IPS-18c (cell line): ENCODE measurements around the gene RASGRP2.
A peak's percentile ranks its signal among the peaks of the same experiment; 100 is the strongest.

Experiments used
- H3K4me3 ChIP-seq: 2 replicates; pipeline ENCODE4 v1.7.0; 2013; ENCODE audit warnings: low read depth, mild to moderate bottlenecking, low read length, moderate library complexity; ENCODE audit not compliant: insufficient read depth
- H3K9me3 ChIP-seq: one replicate; pipeline ENCODE4 v1.6.1; 2013; ENCODE audit warnings: mild to moderate bottlenecking, low read length, moderate library complexity; ENCODE audit not compliant: control insufficient read depth, insufficient read depth

Gene RASGRP2

DNA sequence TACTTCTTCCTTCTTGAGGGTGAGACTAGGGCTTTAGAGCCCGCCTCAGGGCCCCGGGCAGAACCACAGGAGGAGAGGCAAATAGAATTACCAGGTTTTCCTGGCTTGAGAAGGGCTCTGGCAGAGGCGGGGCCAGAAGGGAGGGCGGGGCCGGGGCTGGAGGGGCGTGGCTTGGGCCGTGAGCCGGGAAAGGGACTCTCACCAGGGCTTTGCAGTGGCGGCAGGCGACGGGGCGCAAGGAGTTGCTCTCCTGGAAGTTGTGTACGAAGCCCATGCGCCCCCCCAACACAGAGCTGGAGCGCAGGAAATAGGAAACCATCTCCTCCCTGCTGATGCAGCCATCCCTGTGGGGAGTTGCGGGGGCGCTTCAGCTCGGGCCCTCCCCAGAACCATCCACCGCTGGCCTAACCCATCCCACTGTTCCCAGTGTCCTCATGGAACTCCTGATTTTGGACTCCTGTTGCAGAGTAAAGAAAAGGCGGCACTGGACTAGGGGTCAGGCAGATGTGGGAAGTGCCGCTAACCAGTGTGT is 14.0 kb downstream of the RASGRP2 start:
- Histone ChIP-seq H3K4me3 (peak overlapping the region; percentile 28), H3K9me3 (no peaks in the 10 kb centered on the region)

DNA sequence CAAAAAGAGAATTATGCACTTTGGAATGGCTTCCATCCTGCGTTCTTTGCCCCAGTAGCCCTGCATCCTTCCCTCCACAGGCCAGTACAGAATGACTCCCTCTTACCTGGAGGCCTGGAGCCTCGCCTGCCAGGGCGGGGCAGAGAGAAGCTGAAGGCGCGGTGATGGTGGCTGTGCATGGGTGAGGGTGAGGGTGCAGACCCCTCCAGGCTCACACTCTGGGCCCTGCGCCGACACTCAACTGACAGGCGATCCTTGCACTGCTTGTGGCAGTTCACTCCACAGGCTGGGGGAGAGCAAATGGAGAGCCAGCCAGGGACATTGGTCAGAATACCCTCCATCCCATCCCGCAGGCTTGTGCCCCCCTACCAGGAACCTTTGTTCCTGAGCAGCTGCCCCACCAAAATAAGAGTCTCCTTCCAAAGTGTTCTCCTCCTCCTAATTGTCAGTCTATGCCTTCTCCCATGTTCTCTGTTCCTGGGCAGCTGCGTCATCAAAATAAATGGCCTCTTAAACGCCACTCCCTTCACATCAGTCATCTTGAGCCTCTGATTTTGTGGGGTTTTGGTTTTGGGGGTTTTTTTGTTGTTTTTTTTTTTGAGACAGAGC is 15.1 kb downstream of the RASGRP2 start:
- Histone ChIP-seq H3K9me3 (no peaks in the 10 kb centered on the region), H3K4me3 (no peak overlapping the region)

DNA sequence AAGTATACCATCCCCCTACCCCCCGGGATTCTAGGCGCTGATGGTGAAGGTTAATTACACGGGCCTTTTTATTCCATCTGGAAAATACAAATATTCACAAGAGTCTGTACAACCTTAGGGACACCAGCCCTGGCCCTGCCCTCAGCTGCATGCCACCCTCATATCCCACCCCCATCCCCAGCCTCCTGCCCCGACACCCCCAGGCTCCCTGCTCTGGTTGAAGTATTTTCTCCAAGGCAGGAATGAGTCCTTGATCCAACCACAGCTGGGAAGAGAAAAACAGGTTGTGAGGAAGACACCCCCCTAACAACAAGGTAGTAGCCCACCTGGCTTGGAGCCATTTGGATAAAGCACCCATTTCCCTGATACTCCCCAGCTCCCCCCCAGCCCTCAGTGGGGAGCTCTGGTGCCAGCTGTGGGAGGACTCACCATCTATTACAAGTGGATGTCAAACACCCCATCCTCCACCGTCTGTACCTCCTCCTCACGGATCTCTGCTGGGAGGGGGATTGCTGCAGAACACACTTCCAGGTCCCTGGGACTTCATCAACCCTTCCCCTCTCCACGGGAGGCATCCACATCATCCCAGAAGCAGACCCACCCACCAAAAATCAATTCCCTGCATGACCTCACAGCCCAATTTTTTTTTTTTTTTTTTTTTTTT is 16.9 kb downstream of the RASGRP2 start:
- H3K9me3 ChIP-seq, result no peaks in the 10 kb centered on the region
- no peak overlapping the region for H3K4me3 ChIP-seq

DNA sequence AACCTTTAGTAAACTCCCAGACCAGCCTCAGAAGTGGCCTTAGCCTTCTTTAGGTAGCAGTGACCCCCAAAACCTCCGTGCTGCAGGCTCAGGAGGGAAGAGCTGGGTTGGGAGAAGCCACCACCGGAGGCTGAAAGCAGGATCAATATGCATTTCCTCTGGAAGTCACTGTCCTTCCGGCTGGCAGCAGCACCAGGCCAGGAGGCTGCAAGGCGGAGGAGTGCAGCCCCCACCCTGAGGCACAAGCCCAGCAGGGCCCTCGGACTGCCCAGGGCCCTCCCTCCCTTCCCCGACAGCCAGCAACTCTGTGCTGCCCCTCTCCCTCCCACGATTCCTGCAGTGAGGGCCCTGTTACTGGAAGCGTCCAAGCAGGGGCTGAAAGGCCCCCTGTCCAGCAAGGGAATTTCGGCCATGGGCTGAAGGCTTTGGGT is 17.7 kb downstream of the RASGRP2 start:
- H3K4me3 ChIP-seq, result peak overlapping the region; percentile 9; the same call in 1 of the 2 replicates
- H3K9me3 ChIP-seq, result no peaks in the 10 kb centered on the region

DNA sequence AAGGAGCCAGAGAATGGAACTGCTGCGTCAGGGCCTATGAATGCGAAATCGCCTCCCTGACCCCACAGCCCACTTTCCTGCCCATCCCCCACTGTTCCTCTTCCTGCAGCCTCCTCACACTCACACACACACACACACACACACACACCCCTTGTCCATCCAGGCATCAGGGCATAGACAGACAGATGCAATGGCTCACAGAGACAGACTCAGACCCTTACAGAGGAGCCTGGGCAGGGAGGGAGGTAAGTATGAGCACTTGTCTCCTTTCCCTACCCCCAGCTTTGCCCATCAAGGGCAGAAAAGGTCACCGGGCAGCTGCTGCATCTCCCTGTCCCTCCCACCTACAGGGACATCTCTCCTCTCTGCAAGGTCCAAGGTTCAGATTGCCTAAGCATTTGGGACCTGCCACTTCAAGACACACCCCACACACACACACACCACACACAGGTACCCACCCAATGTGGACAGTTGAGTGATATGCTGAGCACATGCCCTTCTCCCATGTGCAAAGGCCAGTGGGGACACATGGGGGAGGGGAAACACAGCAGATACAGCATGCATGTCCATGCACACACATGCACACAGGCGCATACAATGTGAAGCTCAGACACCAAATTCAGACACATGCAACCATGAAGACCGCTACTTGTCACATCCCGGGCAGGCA is 18.9 kb downstream of the RASGRP2 start:
- Histone ChIP-seq H3K9me3 (no peaks in the 10 kb centered on the region), H3K4me3 (peak overlapping the region; percentile 9; the same call in 1 of the 2 replicates)

DNA sequence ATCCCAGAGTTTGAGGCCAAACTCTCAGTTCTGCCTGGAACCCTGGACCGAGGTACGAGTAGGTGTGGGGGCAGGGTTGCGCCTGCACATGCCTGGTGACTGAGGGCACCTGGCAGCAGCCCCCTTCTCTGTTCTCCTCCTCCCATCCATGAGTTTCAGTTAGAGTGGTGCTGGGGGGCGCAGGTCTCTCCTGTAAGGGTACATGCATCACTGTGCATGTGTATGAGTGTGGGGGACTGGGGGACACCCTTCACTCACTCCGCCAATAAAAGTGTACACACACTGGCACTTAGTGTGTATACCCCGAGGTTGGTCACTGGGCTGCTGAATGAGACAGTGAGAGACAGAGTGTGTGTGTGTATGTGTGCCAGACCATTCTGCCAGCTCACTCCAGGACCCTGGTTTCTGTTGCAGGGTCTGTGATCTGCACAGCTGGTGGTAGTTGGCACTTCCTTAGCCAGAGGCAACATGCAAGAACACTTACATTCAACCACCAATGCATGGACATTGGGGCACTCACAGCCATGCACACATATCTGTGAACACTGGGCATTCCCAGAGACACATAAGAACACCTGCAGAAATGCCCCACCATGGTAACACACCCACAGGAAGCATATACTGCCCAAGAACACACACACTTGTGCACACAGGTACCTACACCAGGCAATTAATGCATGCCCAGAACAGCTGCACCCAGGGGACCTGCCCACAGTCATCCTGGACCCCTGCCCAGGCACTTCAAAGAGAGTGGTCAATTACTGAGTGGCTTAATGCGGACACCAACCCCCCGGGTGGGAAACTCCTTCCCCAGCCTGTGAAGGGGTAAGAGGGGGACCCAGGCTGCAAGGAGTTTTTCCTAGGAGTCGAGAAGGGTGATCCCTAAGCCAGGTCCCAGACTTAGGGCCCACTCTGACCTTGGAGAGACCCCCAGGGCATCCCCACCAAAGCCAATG is 19.8 kb downstream of the RASGRP2 start:
- Histone ChIP-seq H3K9me3 (no peaks in the 10 kb centered on the region), H3K4me3 (no peak overlapping the region)

DNA sequence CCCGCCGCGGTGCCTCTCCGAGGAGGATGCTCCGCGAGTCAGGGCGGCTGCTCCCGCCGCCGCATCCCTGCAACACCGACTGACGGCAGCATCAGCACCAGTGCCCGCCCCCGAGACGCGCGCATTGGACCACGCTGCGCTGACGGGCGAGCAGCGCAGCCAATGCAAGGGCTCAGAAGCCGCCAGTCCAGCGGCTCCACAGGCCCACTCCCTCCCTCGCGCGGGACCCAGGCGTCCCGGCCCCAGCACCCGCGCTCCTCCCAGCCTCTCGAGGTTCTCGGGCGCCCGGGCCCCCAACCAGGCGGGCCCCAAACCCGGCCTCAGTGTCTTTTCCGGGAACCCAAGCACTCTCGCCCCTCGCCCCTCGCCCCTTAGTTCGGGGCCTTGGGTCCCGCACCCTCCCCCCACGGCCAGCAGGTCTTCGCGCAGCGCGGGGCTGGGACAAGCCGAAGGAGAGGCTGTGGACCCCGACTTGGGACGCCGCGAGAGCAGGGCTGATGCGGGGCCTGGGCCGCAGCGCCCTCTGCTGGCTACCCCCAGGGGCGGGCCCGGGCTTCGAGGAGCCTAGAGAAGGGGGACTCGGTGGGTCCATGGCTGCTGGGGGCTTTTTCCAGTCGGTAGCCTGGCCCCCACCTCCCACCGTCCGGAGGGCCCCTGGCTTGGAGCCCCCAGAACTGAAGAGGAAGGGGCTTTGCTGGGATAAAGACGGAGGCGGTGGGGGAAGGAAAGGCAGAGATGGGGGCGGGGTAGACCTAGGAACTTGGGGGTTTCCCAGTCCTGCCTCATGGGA is 20.6 kb downstream of the RASGRP2 start, which contains the start of gene NRXN2:
Gene NRXN2 (minus strand): TSS at position 81 of the 790 bp plus-strand sequence. CDS start 9,498 bp downstream, outside the sequence.
- Histone ChIP-seq H3K4me3 (peak within 1 kb of the TSS; percentile 86), H3K9me3 (no peaks in the 10 kb centered on the region)

DNA sequence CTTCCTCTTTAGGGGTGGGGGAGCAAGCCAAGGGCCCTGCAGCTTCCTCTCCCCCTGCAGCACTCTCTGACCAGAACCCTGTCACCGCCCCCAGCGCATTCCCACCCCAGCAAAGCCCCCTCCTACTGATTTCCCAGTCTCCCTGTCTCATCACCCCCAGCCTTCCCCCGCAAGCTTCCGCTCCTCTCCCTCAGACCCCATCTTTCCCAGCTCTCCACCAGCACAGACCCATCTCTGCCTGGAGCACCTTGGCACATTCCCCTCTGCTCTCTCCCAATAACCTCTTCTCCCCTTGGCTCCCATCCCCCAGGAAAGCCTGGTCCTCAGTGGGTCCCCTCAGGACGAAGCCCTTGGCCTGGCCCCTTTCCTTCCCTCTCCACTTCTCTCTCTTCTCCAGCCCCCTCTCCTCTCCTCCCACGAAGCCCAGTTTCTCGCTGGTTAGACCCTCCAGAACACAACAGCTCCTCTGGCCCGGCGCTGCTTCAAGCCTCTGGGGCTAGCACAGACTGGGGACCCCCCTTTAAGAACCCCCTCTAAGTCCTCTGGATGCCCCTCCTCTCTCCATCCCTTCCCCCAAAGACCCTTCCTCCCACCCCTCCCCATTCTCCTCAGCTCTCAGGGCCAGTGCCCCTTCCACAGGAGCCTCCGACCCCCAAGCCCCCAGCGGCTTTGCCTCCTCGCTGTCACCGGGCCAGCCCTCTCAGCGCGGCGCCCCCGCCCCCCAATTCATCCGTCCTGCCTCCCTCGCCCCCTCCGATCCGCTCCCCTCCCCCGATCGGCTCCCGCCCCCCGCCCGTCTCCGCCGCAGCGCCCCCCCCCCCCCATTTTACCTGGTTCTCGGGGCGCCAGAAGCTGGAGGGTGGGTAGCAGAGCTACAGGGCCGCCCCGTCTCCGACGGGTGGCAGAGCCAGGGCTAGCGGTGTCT is 21.5 kb downstream of the RASGRP2 start:
- Histone ChIP-seq H3K9me3 (no peaks in the 10 kb centered on the region), H3K4me3 (no peak overlapping the region)

DNA sequence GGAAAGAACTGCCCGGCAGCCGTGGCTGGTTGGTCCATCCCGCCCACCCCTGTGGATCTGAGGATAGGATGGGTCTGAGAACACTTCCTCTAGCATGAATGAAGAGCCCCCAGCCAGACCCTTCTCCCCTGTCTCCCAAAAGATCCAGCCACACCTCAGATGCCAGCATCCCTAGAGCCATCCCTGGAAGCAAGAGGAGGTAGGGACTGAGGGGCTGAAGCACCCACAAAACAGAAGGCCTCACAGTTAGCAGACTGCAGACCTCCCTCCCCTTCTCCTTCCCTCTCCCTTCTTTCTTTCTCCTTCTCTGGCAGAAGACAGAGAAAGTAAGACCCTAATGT is 22.6 kb downstream of the RASGRP2 start:
- Histone ChIP-seq H3K9me3 (no peaks in the 10 kb centered on the region), H3K4me3 (no peak overlapping the region)

DNA sequence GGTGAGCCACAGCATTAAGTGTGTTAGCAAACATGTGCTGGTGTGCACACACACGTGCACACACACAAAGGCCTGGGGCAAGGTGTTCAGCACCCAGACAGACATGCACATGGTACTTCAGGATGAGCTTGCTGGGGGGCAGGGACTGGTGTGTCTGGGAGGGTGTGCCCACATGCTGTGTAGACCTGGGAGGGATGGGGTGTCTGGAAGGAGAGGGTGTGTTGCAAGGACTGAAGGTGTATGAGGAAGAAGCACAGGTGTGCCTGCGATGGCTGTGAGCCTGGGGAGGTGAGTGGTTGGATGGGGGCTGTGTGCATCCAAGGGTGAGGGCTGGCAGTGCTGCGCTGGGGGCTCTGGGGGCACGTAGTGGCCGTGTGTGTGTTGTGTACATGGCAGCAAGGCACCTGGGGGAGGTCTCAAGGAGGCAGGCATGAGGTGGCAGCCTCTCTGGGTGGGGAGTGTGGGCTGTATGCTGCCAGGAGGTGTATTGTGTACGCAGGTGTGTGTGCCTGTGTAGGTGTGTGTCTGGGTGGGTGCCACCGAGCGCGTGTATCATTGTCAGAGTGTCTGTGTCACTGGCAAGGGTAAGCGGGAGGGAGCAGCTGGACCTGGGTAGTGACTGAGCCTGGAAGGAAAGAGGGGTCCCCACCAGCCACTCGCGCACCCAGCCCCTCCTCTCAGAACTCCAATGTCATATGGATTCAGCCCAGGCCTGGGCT is 23.1 kb downstream of the RASGRP2 start:
- H3K9me3 ChIP-seq, result no peaks in the 10 kb centered on the region
- H3K4me3 ChIP-seq, result no peak overlapping the region

DNA sequence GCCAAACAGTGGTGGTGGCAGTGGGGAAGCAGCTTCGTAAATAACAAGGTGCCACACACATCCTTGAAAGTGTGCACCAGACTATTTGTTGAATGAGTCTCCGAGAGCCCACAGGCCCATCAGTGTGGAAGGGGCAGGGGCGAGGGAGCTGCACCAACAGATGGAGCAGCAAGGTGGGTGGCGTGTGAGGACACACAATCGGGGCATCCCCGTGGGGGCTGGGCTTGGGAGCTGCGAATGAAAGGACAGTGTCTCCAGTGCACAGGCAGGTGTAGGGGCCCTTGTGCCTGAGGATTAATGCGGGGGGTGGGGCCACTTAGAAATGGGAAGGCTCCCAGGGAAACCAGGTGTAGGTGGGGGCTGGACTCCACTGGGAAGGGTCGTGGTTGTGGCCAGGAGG is 23.8 kb downstream of the RASGRP2 start:
- H3K9me3 ChIP-seq, result no peaks in the 10 kb centered on the region
- H3K4me3 ChIP-seq, result no peak overlapping the region

DNA sequence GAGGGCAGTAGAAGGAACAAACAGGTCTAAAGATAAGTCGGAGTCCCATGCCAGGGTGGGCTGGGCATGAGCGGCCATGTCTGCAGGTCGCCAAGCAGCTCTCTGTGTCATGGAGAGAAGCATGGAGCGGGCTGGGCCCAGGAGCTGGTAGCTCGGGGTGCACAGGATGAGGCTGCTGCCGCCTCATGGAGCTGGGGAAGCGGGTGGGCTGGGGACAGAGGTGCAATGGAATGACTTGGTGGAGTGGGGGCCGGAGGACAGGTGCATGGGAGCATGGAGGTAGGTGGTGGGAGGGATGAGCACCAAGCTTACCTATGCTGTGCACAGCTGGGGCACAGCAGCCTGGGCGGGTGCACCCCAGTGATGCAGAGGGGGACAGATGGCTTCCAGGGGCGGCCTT is 24.5 kb downstream of the RASGRP2 start:
- Histone ChIP-seq H3K9me3 (no peaks in the 10 kb centered on the region), H3K4me3 (no peak overlapping the region)

DNA sequence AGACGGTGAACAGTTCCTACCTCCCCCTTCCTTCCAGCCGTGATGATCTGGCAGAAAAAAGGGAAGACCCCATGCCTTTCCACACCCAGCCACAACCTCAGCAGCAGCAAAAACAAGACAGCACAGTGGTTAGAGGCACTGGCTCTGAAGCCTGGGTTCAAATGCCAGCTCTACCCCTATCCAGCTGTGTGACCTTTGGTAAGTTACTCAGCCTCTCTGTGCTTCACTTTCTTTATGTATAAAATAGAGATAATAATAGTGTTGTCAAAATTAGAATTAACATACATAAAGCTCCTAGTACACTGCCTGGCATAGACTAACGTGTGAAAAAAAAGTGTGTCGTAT is 25.2 kb downstream of the RASGRP2 start:
- Histone ChIP-seq H3K9me3 (no peaks in the 10 kb centered on the region), H3K4me3 (no peak overlapping the region)

DNA sequence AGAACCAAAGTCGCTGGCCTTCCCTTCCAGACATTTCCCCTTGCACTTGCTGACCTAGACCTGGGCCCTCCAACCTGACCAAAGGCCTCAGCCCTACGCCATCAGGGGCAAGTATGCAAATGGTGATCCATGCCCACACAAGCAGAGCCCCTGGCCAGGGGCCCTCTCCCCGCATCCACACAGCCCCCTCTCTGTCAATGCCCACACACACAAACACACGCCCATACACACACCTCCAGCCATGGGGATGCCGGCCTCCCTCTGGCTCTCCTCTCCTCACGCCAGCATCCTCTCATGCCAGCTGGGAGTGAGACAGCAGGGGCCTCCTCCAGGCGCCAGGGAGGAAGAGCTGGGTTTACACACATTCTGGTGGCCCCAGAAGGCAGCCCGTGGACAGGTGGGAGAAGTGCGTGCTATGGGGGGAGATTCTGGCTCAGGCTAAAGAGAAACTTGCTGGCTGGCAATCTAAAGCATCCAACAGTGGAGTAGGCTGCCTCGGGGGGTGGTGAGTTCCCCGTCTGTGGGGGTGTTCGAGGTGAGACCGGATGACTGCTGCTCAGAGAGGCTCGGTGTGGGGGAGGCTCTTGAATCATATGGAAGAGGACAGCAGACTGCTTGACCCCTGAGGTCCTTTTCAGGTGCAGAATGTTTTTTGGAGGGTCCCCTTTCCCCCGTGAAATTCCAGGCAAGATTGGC is 25.7 kb downstream of the RASGRP2 start:
- H3K9me3 ChIP-seq, result no peaks in the 10 kb centered on the region
- H3K4me3 ChIP-seq, result no peak overlapping the region

DNA sequence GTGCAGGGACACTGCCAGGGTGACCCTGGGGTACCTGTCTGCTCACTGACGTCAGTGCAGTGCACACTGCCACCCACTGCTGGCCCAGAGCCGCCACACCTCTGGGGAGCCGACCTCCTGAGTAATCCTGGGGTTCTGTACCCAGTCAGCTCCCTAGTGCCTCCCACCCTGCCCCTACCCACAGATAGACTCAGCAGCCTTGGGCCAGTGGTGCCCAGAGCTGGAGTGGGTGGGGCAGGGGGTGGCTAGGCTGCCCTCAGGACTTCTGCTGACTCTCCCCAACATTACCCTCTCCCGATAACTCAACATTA is 26.7 kb downstream of the RASGRP2 start:
- no peak overlapping the region for H3K4me3 ChIP-seq
- no peaks in the 10 kb centered on the region for H3K9me3 ChIP-seq
